Cardiac muscle cell (in vitro differentiated cells and primary cell): ENCODE measurements around the gene EVPL. TPM values are rescaled to one million over a fixed set of nuclear protein-coding genes. Genes with fewer than 3 reads are reported as not detected.
"Not testable (repeated sequence)": the region's sequence is repeated elsewhere in the genome, so short reads cannot be mapped to it uniquely, and the experiment has no call there.

Experiments used
- DNase-seq, 2 donors: peaks; one replicate each; pipeline versions ENCODE4 v3.0.0 to v3.0.0-alpha.2; 2010 to 2017; ENCODE audit warnings: low read depth in 1 of 2, low spot score in 1 of 2
- H3K27ac ChIP-seq: fragments of 200-600 bp; sonication (generic); 2 replicates; pipeline ENCODE4 v1.5.1; 2016
- H3K27me3 ChIP-seq: fragments of 200-600 bp; sonication (generic); 2 replicates; pipeline ENCODE4 v1.6.0; 2016; ENCODE audit warnings: control low read depth
- H3K36me3 ChIP-seq: fragments of 200-600 bp; sonication (generic); 2 replicates; pipeline ENCODE4 v1.5.1; 2016; ENCODE audit warnings: control low read depth
- H3K4me1 ChIP-seq: fragments of 200-600 bp; sonication (generic); 2 replicates; pipeline ENCODE4 v1.8.1; 2017; ENCODE audit warnings: low read depth, mild to moderate bottlenecking, mixed run types
- H3K4me3 ChIP-seq: fragments of 200-600 bp; sonication (generic); 2 replicates; pipeline ENCODE4 v1.5.1; 2016; ENCODE audit warnings: mild to moderate bottlenecking
- H3K9me3 ChIP-seq: fragments of 200-600 bp; sonication (generic); 2 replicates; pipeline ENCODE4 v1.5.1; 2017; ENCODE audit warnings: low read depth, mild to moderate bottlenecking, control low read depth
- CTCF ChIP-seq: IDR thresholded peaks from 2 replicates; pipeline ENCODE4 v1.5.1; 2012; ENCODE audit warnings: low read depth, mild to moderate bottlenecking, low read length
- polyA plus RNA-seq: library from polyadenylated mRNA; unstranded; fragments of >200 nt; fragmentation: Nextera tagmentation; extraction: Ambion mirVana; gene quantifications from 2 replicates; pipeline ENCODE4 v1.2.1, GENCODE V29; 2016
- total RNA-seq: library from RNA; depleted of rRNA; stranded (reverse); fragments of >200 nt; gene quantifications from 2 replicates; pipeline ENCODE4 v1.2.3, GENCODE V29; 2016

EVPL gene
- total and polyA plus RNA-seq, 2 experiments from 2014 or later: 0.09 TPM; not detected in 1

GRCh38 chr17:75978938-75979704, 48.0 kb downstream of the EVPL start, which contains the start of the genes ACOX1 and TEN1:
TSS of gene ACOX1 (minus strand) at chr17:75979166. CDS start at chr17:75979073, 93 bp downstream.
TSS of gene TEN1 (plus strand) at chr17:75979240. CDS start at chr17:75986193, 6,953 bp downstream.
- TF ChIP-seq CTCF: peak; percentile 26
- DNase-seq: peak; percentile 98
- Histone ChIP-seq H3K36me3 (no peaks in the 10 kb centered on the region), H3K27ac (peak within 1 kb of the TSS; percentile 97), H3K4me1 (peaks cover 12% of the 10 kb centered on the region), H3K4me3 (peak within 1 kb of the TSS; percentile 52), H3K9me3 (no peaks in the 10 kb centered on the region), H3K27me3 (no peaks in the 10 kb centered on the region)

GRCh38 chr17:75976175-75976848, 50.8 kb downstream of the EVPL start:
- H3K9me3 ChIP-seq: no peaks in the 10 kb centered on the region
- DNase-seq: no peak
- no peaks in the 10 kb centered on the region for H3K27me3 ChIP-seq
- H3K4me1 ChIP-seq: peaks cover 12% of the 10 kb centered on the region
- H3K27ac ChIP-seq: no peak overlapping the region
- H3K36me3 ChIP-seq: no peaks in the 10 kb centered on the region
- H3K4me3 ChIP-seq: no peak overlapping the region
- TF ChIP-seq CTCF: no peak

- Histone ChIP-seq H3K27me3 (no peaks in the 10 kb centered on the region), H3K4me3 (no peak overlapping the region), H3K4me1 (peaks cover 12% of the 10 kb centered on the region), H3K36me3 (no peaks in the 10 kb centered on the region), H3K27ac (no peak overlapping the region), H3K9me3 (no peaks in the 10 kb centered on the region)
- no peak for TF ChIP-seq CTCF
- DNase-seq: no peak
These were observed 51.3 kb downstream of the EVPL start for GRCh38 chr17:75975757-75976174.

- not testable (repeated sequence) for H3K36me3 ChIP-seq, H3K4me3 ChIP-seq, H3K27me3 ChIP-seq, H3K27ac ChIP-seq, H3K9me3 ChIP-seq, DNase-seq
- H3K4me1 ChIP-seq: peaks cover 12% of the 10 kb centered on the region
These were observed 51.9 kb downstream of the EVPL start for GRCh38 chr17:75975187-75975586.

- no peak overlapping the region for H3K27ac ChIP-seq
- no peaks in the 10 kb centered on the region for H3K9me3 ChIP-seq
- no peaks in the 10 kb centered on the region for H3K4me1 ChIP-seq
- no peak for DNase-seq
- no peaks in the 10 kb centered on the region for H3K36me3 ChIP-seq
- H3K27me3 ChIP-seq: no peaks in the 10 kb centered on the region
- no peak for TF ChIP-seq CTCF
- no peak overlapping the region for H3K4me3 ChIP-seq
These were observed 56.5 kb downstream of the EVPL start for GRCh38 chr17:75970626-75971025.

GRCh38 chr17:75970011-75970523, 57.0 kb downstream of the EVPL start:
- no peak for TF ChIP-seq CTCF
- Histone ChIP-seq H3K4me3 (no peak overlapping the region), H3K4me1 (no peaks in the 10 kb centered on the region), H3K27ac (no peak overlapping the region), H3K27me3 (no peaks in the 10 kb centered on the region), H3K36me3 (no peaks in the 10 kb centered on the region), H3K9me3 (no peaks in the 10 kb centered on the region)
- DNase-seq: peak in 1 of 2 donors; percentile 41

GRCh38 chr17:75969044-75969443, 58.1 kb downstream of the EVPL start:
- H3K4me1 ChIP-seq, H3K36me3 ChIP-seq, H3K27me3 ChIP-seq, H3K27ac ChIP-seq, DNase-seq, H3K9me3 ChIP-seq, H3K4me3 ChIP-seq: not testable (repeated sequence)
